Progenitor cell of endocrine pancreas (in vitro differentiated cells): ENCODE measurements around the gene PPARG. TPM values are rescaled to one million over a fixed set of nuclear protein-coding genes. Genes with fewer than 3 reads are reported as not detected.

ENCODE experiments used
- DNase-seq: peaks from one replicate; pipeline ENCODE4 v3.0.0; 2021; ENCODE audit warnings: low spot score; ENCODE audit not compliant: unreplicated experiment
- H3K27ac Mint-ChIP-seq: 2 replicates; pipeline ENCODE4 v1.8.0; 2021; ENCODE audit warnings: mild to moderate bottlenecking, moderate library complexity, mixed read lengths
- H3K27me3 Mint-ChIP-seq: 2 replicates; pipeline ENCODE4 v1.8.0; 2021; ENCODE audit warnings: mixed read lengths
- H3K36me3 Mint-ChIP-seq: 2 replicates; pipeline ENCODE4 v1.8.0; 2022; ENCODE audit warnings: mixed read lengths; ENCODE audit not compliant: insufficient read depth
- H3K4me1 Mint-ChIP-seq: 2 replicates; pipeline ENCODE4 v1.8.0; 2021; ENCODE audit warnings: low read depth, mixed read lengths
- H3K4me3 Mint-ChIP-seq: 2 replicates; pipeline ENCODE4 v1.8.0; 2021; ENCODE audit warnings: low read depth, mild to moderate bottlenecking, moderate library complexity, mixed read lengths
- H3K9me3 Mint-ChIP-seq: 2 replicates; pipeline ENCODE4 v1.8.0; 2021; ENCODE audit warnings: low read depth, mixed read lengths
- total RNA-seq: library from RNA; stranded (reverse); gene quantifications from 2 replicates; pipeline ENCODE4 v1.2.1, GENCODE V29; 2021
- TF ChIP-seq, protein P1 (sequence below): fragments of 200-600 bp; sonication (generic); IDR thresholded peaks from one replicate; pipeline ENCODE4 v1.5.0; 2021; ENCODE audit warnings: antibody characterized with exemption, mild to moderate bottlenecking; ENCODE audit not compliant: unreplicated experiment

Gene PPARG
- total RNA-seq, 1 donor from 2014 or later = 17.1 TPM

DNA sequence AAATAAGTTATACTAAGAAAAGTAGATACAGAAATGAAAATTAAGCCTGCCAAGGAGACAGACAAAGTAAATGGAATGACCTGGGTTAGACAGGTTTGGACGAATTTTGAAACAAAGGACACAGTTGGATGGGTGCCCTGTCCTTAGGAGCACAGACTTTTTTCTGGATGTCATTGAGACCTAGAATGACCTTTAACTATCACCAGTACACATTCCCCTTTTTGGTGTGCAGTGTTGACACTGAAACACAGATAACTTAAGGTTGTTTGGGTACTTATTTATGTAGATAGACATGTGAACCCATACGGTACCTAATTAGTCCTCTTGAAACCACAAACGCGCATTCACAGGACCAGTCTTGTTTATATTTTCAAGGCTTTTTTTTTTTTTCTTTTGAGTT, 86.7 kb downstream of the PPARG start:
- H3K9me3 Mint-ChIP-seq = no peaks in the 10 kb centered on the region
- H3K4me3 Mint-ChIP-seq = no peak overlapping the region

GRCh38 chr3:12379640-12380429, 91.0 kb downstream of the PPARG start:
- no peaks in the 10 kb centered on the region for H3K36me3 Mint-ChIP-seq
- no peaks in the 10 kb centered on the region for H3K27me3 Mint-ChIP-seq
- TF ChIP-seq, protein P1, sequence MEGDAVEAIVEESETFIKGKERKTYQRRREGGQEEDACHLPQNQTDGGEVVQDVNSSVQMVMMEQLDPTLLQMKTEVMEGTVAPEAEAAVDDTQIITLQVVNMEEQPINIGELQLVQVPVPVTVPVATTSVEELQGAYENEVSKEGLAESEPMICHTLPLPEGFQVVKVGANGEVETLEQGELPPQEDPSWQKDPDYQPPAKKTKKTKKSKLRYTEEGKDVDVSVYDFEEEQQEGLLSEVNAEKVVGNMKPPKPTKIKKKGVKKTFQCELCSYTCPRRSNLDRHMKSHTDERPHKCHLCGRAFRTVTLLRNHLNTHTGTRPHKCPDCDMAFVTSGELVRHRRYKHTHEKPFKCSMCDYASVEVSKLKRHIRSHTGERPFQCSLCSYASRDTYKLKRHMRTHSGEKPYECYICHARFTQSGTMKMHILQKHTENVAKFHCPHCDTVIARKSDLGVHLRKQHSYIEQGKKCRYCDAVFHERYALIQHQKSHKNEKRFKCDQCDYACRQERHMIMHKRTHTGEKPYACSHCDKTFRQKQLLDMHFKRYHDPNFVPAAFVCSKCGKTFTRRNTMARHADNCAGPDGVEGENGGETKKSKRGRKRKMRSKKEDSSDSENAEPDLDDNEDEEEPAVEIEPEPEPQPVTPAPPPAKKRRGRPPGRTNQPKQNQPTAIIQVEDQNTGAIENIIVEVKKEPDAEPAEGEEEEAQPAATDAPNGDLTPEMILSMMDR = no peak
- H3K9me3 Mint-ChIP-seq = no peaks in the 10 kb centered on the region
- no peak for DNase-seq
- no peak overlapping the region for H3K4me3 Mint-ChIP-seq
- no peak overlapping the region for H3K27ac Mint-ChIP-seq
- H3K4me1 Mint-ChIP-seq = peaks cover 5% of the 10 kb centered on the region

More for the DNA sequence above, 86.7 kb downstream of the PPARG start:
- TF ChIP-seq, protein P1 = no peak
- DNase-seq = no peak
- peaks cover 7% of the 10 kb centered on the region for H3K4me1 Mint-ChIP-seq
- no peaks in the 10 kb centered on the region for H3K27me3 Mint-ChIP-seq
- H3K27ac Mint-ChIP-seq = no peak overlapping the region
- H3K36me3 Mint-ChIP-seq = no peaks in the 10 kb centered on the region

DNA sequence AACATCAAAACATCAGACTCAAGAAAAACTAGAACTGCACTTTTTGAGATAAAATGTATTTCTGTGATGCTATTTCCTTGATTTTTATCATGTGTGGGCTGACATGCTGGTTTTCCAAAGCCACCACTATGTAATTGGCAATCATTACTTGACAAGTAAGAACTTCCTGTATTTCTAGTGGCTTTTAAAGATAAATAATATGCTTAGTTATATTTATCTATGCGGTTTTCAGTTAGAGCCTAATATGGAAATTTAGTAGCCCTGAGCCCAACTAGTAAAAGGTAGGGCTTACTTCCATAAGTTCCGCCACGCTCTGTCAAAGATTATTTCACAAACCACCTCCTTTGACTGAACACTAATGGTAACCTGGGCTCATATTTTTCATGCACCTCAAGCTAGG, 91.6 kb downstream of the PPARG start:
- Mint-ChIP-seq H3K27ac (no peak overlapping the region), H3K36me3 (no peaks in the 10 kb centered on the region), H3K27me3 (no peaks in the 10 kb centered on the region), H3K4me1 (peaks cover 3% of the 10 kb centered on the region), H3K4me3 (no peak overlapping the region), H3K9me3 (no peaks in the 10 kb centered on the region)
- no peak for DNase-seq
- TF ChIP-seq, protein P1 = no peak

- Mint-ChIP-seq H3K27me3 (no peaks in the 10 kb centered on the region), H3K27ac (no peak overlapping the region), H3K9me3 (no peaks in the 10 kb centered on the region), H3K36me3 (peaks cover 1% of the 10 kb centered on the region), H3K4me1 (peaks cover 3% of the 10 kb centered on the region), H3K4me3 (no peak overlapping the region)
- no peak for DNase-seq
- TF ChIP-seq, protein P1 = no peak
Observed at GRCh38 chr3:12381199-12381598, 92.3 kb downstream of the PPARG start.

- no peak for DNase-seq
- Mint-ChIP-seq H3K27ac (no peak overlapping the region), H3K4me3 (no peak overlapping the region), H3K27me3 (no peaks in the 10 kb centered on the region), H3K36me3 (peaks cover 6% of the 10 kb centered on the region), H3K9me3 (no peaks in the 10 kb centered on the region), H3K4me1 (no peaks in the 10 kb centered on the region)
- TF ChIP-seq, protein P1 = no peak
Observed at GRCh38 chr3:12383218-12383617, 94.3 kb downstream of the PPARG start.
